Thymus (tissue), 11 donors: Measurements from ENCODE around the gene PPT1. TPM values are rescaled to one million over a fixed set of nuclear protein-coding genes. Genes with fewer than 3 reads are reported as not detected.
A peak's percentile ranks its signal among the peaks of the same experiment; 100 is the strongest.
"Not testable (repeated sequence)": the region's sequence is repeated elsewhere in the genome, so short reads cannot be mapped to it uniquely, and the experiment has no call there.

Source experiments
- DNase-seq, 9 donors: peaks; one replicate each; pipeline ENCODE4 v3.0.0-alpha.2; 2013; ENCODE audit warnings: low spot score in 9 of 9, low read depth in 6 of 9, missing footprints in 1 of 9
- H3K27ac ChIP-seq, 2 donors: one replicate each; pipeline ENCODE4 v1.5.1; 2013; ENCODE audit warnings: control low read depth in 1 of 2, low read depth in 1 of 2, low read length in 1 of 2, mild to moderate bottlenecking in 1 of 2, moderate library complexity in 1 of 2
- H3K27me3 ChIP-seq, 2 donors: one replicate each; pipeline ENCODE4 v1.5.1; 2013; ENCODE audit warnings: low read length in 1 of 2; ENCODE audit not compliant: control insufficient read depth in 2 of 2, insufficient read depth in 1 of 2
- H3K36me3 ChIP-seq, 2 donors: one replicate each; pipeline ENCODE4 v1.5.1; 2013; ENCODE audit warnings: low read length in 1 of 2, mild to moderate bottlenecking in 1 of 2, moderate library complexity in 1 of 2; ENCODE audit not compliant: control insufficient read depth in 2 of 2, insufficient read depth in 2 of 2
- H3K4me1 ChIP-seq, 2 donors: one replicate each; pipeline ENCODE4 v1.5.1; 2013; ENCODE audit warnings: low read length in 2 of 2; ENCODE audit not compliant: control insufficient read depth in 2 of 2, insufficient read depth in 2 of 2
- H3K4me3 ChIP-seq, 2 donors: one replicate each; pipeline ENCODE4 v1.5.1; 2013; ENCODE audit warnings: low read length in 2 of 2, control low read depth in 1 of 2, mild to moderate bottlenecking in 1 of 2
- H3K9me3 ChIP-seq, 2 donors: one replicate each; pipeline ENCODE4 v1.5.1; 2013; ENCODE audit warnings: low read length in 1 of 2, mild to moderate bottlenecking in 1 of 2; ENCODE audit not compliant: control insufficient read depth in 2 of 2, insufficient read depth in 1 of 2
- WGBS: extraction: QIAGEN DNeasy Blood & Tissue Kit; methylation state at CpG from one replicate; pipeline ENCODE4 v1.1.7; 2013; 5-methylcytosine and 5-hydroxymethylcytosine counted together
- polyA plus RNA-seq: library from polyadenylated mRNA; stranded (reverse); fragments of 200-250 nt; gene quantifications from one replicate; pipeline ENCODE4 v1.2.3, GENCODE V29; 2013
- total RNA-seq: library from RNA; stranded (reverse); fragments of 120-200 nt; gene quantifications from one replicate; pipeline ENCODE4 v1.2.4, GENCODE V29; 2013
- donor health status: healthy.

PPT1 gene
- total and polyA plus RNA-seq, 2 donors = 81.5 to 97.3 TPM

DNA sequence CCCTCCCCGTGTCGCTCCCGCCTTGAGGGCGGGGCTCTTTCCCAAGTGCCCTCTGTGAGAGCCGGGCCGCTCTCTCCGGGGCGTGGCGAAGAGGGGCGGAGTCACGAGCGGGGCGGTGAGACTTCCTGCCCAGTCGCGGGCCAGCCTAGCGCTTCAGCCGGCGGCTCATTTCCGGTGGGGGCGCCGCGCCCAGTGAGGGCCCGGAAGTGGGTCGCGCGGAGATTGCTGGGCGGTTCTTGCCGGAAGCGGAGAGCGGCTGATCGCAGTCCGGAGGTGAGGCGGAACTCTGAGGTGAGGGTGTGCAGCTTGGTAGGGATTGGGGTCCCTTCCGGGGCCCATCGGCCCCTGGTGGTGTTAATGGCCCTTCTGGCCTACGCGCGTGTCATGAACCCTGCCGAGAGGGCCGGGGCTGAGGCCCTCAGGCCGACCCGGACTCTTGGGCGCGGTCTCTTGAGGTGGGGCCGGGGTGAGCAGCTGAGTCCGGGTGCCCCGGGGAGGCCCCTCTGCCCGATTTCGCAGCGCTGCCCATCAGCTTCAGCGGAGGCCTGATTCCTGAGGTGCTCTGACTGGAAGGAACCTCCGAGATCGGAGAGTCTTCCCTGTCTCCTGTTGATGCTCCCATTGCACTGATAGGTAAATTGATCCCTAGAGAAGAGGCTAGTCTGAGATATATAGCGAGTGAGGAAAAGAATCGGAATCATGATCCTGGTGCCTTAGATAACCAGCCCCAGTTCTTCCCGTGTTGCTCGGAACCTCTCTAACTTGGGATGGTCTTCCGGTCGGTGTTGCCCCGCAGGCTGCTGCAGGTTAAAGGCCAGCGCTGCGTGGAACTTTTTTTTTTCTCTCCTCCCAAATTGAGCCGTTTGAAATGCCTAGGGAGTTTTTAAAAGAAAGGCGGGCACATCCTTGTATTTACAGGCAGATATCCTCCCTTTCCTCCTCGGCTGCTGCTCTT is 56.3 kb downstream of the PPT1 start, which contains the start of gene CAP1:
TSS of gene CAP1 (plus strand) at position 219 of the 955 bp plus-strand sequence. CDS start 18,618 bp downstream, outside the sequence.
- H3K36me3 ChIP-seq = peaks cover 4 to 16% of the 10 kb centered on the region in 2 donors
- H3K4me3 ChIP-seq = peak within 1 kb of the TSS; percentile 80 to 100
- DNase-seq = peak; percentile 93 to 100 (median 99)
- H3K4me1 ChIP-seq = peaks cover 17 to 40% of the 10 kb centered on the region in 2 donors
- H3K27ac ChIP-seq = peak within 1 kb of the TSS; percentile 96 to 98
- H3K9me3 ChIP-seq = no peaks in the 10 kb centered on the region
- WGBS = under 1% methylated on average over 65 of the region's 65 CpGs
- no peaks in the 10 kb centered on the region for H3K27me3 ChIP-seq

DNA sequence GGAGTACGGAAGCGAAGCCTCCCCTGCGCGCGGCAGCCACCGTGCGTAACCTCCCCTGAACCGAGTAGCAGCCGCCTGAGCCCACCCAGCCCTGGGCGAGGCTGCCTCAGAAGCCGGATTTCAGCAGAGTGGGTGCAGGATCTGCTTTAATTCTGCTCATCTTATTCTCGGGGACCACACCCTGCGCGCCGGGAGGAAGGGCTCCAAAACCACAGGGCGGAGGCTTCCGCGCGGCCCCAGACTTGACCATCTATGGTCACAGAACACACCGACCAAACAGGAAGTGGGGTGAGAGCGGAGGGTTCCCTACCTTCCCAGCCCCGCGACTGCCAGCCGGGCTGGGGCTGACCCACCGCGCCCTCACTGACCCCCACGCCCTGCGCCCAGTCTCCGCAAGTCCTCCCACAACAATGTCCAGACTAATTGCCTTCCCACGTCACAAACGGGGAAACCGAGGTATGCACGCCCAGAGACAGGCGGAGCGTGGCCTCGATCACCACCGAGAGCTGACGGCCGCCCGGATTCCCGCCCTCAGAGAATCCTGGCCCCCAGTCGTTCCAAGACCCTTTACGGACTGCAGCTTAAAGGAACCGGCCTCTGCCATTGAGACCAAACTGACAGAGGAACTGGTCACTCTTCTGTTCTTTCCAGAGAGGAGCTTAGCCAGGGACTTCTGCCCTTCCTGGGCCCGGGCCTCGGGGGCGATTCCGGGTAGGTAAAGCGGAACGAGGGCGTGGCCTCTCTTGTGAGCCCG is 57.1 kb downstream of the PPT1 start:
- under 1% methylated on average over 52 of the region's 52 CpGs for WGBS
- Histone ChIP-seq H3K4me3 (peak overlapping the region; percentile 80 to 100), H3K27me3 (no peaks in the 10 kb centered on the region), H3K9me3 (no peaks in the 10 kb centered on the region), H3K4me1 (peaks cover 23 to 45% of the 10 kb centered on the region in 2 donors), H3K27ac (peak overlapping the region; percentile 96 to 98), H3K36me3 (peaks cover 1 to 12% of the 10 kb centered on the region in 2 donors)
- DNase-seq = peak in 6 of 9 donors; percentile 38 to 81 (median 60)

DNA sequence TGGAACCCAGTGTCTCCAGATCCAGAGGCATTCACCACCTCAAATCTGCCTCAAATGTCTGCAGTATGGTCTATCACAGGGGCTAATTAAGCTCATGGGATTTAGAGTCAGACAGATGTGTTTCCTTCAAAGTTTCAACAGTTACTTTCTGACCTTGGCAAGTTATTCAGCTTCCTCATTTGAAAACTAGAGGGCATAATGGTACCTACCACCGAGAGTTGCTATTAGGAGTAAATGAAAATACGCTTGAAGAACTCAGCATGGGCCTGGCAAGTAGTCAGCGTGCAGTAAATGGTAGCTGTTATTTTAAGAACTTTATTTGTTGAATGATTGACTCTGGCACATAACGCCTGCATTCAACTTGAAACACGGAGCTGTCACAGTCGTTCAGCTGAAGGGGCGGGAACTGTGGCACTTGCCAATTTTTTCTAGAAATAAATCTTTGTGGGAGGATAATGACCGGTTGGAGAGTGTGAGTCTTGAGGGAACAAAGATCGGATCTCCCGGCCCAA is 57.8 kb downstream of the PPT1 start:
- Histone ChIP-seq H3K9me3 (no peaks in the 10 kb centered on the region), H3K4me1 (peaks cover 27 to 48% of the 10 kb centered on the region in 2 donors), H3K27me3 (no peaks in the 10 kb centered on the region), H3K36me3 (peaks cover 0 to 10% of the 10 kb centered on the region in 2 donors), H3K27ac (peak overlapping the region; percentile 96 to 98), H3K4me3 (peak overlapping the region; percentile 80 to 100)
- under 1% methylated on average over 10 of the region's 10 CpGs for WGBS
- peak in 3 of 9 donors; percentile 27 to 48 (median 44) for DNase-seq

DNA sequence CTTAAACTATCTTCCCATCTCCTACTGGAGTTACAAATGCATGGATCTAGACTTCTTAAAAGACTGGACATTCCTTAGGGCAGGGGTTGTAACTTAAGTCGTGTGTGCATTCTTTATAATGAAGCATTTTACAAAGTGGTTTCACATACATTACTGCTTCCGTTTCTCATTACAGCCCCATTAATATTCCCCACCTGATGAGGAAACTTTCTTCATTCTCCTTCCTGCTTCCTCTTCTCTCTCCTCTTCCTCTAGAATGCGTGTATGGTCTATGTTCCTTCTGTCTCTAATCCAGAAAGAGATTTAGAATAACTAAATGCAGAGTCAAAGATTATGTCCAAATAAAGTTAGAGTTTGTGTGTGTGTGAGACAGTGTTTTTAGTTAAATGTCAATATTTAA is 58.4 kb downstream of the PPT1 start:
- peaks cover 27 to 51% of the 10 kb centered on the region in 2 donors for H3K4me1 ChIP-seq
- H3K27ac ChIP-seq = peak overlapping the region in 1 of 2 donors; percentile 96
- peaks cover 0 to 10% of the 10 kb centered on the region in 2 donors for H3K36me3 ChIP-seq
- 81% methylated on average over 3 of the region's 3 CpGs for WGBS
- no peaks in the 10 kb centered on the region for H3K9me3 ChIP-seq
- H3K27me3 ChIP-seq = no peaks in the 10 kb centered on the region
- no peak for DNase-seq
- H3K4me3 ChIP-seq = no peak overlapping the region

DNA sequence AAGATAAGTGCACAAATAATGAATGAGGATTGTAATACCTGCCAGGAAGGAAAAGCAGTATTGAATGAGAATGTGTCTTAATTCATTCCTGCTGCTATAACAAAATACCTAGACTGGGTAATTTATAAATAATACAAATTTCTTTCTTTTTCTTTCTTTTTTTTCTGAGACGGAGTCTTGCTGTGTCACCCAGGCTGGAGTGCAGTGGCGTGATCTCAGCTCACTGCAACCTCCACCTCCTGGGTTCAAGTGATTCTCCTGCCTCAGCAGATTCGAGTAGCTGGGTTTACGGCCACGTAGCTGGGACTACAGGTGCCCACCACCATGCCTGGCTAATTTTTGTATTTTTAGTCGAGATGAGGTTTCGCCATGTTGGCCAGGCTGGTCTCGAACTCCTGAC is 59.8 kb downstream of the PPT1 start:
- not testable (repeated sequence) for H3K27ac ChIP-seq, H3K36me3 ChIP-seq, H3K27me3 ChIP-seq, H3K4me3 ChIP-seq, DNase-seq, H3K9me3 ChIP-seq
- 96% methylated on average over 8 of the region's 8 CpGs for WGBS
- H3K4me1 ChIP-seq = peaks cover 24 to 43% of the 10 kb centered on the region in 2 donors

DNA sequence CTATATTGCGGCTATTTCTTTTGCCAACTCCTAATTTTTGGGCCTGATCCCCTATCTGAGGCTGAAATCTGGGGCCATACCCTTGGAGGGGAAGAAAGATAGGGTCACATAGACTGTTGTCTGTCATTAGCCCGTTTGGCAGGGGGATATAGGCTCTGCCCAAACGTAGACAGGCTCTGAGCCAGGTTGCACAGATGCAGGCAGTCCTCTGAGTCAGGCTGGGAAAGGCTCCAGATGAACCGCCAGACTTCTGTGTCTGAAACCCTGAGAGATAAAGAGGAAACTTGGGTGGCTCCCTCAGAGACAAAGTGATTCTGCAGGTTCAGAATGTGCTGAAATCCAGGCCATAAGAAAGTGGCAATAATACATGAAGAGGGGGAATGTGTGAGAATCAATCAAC is 60.5 kb downstream of the PPT1 start:
- DNase-seq = peak in 1 of 9 donors; percentile 29
- H3K4me3 ChIP-seq = no peak overlapping the region
- no peaks in the 10 kb centered on the region for H3K9me3 ChIP-seq
- WGBS = 31% methylated on average over 4 of the region's 4 CpGs
- H3K27me3 ChIP-seq = no peaks in the 10 kb centered on the region
- no peaks in the 10 kb centered on the region for H3K36me3 ChIP-seq
- peak overlapping the region in 1 of 2 donors; percentile 3 for H3K27ac ChIP-seq
- peaks cover 18 to 36% of the 10 kb centered on the region in 2 donors for H3K4me1 ChIP-seq

DNA sequence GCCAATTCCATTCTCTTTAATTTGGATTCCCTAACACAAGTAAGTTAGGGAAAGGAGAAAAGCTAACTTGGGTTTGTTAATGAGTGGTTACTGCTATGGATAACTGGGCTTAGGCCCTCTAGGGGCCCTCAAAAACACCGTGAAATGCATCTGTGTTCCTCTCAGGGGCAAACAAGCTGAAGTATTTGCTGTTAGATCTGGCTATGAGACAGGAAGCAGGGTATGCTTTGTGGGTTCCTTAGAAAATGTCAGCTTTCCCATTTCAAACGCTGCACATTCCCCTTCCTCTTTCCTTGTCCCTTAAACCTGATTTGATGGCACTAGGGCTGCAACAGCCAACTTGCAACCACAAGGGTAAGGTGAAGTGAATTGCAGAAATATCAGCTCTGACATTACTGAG is 62.2 kb downstream of the PPT1 start:
- Histone ChIP-seq H3K4me1 (peaks cover 14 to 34% of the 10 kb centered on the region in 2 donors), H3K9me3 (no peaks in the 10 kb centered on the region), H3K27me3 (no peaks in the 10 kb centered on the region), H3K36me3 (no peaks in the 10 kb centered on the region), H3K27ac (peak overlapping the region; percentile 89 to 92), H3K4me3 (no peak overlapping the region)
- peak in 7 of 9 donors; percentile 27 to 81 (median 49) for DNase-seq
- 5% methylated on average over 2 of the region's 2 CpGs for whole genome bisulfite sequencing

DNA sequence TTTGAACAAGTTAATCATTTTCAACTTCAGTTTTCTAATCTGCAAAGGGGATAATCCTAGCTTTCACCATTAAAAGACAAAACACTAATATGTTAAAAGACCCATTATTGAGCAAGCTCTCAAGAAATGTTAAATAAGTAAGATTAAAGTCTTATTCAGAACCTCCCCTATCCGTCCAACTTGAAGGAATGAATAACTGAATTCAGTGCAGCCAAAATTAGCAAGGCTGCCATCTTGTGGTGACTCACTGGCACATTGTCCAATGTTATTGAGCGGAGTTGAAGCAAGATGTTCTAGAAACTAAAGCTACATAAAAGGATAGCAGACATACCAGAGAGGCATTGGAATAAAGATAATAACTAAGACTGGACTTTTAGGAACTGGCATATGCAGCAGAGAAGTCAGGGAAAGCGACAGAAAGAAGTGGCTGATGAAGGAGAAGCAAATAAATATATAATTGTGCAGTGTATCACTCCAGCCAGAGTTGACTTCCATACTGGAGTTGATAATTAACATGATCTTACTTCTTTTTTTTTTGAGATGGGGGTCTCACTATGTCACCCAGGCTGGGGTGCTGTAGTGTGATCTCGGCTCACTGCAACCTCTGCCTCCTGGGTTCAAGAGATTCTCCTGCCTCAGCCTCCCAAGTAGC is 64.7 kb downstream of the PPT1 start:
- WGBS = 67% methylated on average over 4 of the region's 4 CpGs
- no peak overlapping the region for H3K4me3 ChIP-seq
- no peaks in the 10 kb centered on the region for H3K9me3 ChIP-seq
- H3K27ac ChIP-seq = no peak overlapping the region
- H3K27me3 ChIP-seq = no peaks in the 10 kb centered on the region
- no peaks in the 10 kb centered on the region for H3K36me3 ChIP-seq
- H3K4me1 ChIP-seq = peaks cover 9 to 31% of the 10 kb centered on the region in 2 donors
- peak in 5 of 9 donors; percentile 41 to 74 (median 51) for DNase-seq
